Measurements from ENCODE around the gene PLXNA4.

DNA sequence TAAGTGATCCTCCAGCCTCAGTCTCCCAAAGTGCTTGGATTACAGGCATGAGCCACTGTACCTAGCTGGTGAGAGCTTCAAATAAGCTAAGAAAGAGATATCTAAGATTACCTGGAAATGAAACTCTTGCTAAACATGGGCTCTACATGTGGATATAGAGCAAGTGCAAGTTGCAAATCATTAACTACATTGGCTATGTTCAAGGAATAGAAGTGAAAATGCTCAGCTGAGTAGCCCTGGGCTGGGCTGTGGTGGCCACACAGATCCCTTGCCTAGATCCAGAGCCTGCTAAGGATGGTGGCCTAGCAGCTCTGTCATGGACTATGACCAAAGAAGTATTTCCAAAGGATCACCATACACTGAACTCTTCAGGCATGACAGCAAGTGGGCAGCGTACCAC, 209.3 kb downstream of the PLXNA4 start:
- TF ChIP-seq, protein P1, sequence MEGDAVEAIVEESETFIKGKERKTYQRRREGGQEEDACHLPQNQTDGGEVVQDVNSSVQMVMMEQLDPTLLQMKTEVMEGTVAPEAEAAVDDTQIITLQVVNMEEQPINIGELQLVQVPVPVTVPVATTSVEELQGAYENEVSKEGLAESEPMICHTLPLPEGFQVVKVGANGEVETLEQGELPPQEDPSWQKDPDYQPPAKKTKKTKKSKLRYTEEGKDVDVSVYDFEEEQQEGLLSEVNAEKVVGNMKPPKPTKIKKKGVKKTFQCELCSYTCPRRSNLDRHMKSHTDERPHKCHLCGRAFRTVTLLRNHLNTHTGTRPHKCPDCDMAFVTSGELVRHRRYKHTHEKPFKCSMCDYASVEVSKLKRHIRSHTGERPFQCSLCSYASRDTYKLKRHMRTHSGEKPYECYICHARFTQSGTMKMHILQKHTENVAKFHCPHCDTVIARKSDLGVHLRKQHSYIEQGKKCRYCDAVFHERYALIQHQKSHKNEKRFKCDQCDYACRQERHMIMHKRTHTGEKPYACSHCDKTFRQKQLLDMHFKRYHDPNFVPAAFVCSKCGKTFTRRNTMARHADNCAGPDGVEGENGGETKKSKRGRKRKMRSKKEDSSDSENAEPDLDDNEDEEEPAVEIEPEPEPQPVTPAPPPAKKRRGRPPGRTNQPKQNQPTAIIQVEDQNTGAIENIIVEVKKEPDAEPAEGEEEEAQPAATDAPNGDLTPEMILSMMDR (IDR thresholded peaks at IDR 0.05 in 2 of 3, conservative IDR thresholded peaks at IDR 0.05 in 1 of 3; ENCODE audit: borderline replicate concordance in 1 of 3, insufficient read depth in 1 of 3, low read depth in 2 of 3, low read length in 2 of 3) = no peak
- no peak for TF ChIP-seq YY1 (IDR thresholded peaks at IDR 0.05; ENCODE audit: extremely low read depth, insufficient replicate concordance, low read depth, low read length)
- no peak for TF ChIP-seq POLR2A (IDR thresholded peaks at IDR 0.05; ENCODE audit: borderline replicate concordance, extremely low read depth, insufficient read depth, insufficient read length)
- TF ChIP-seq SRF (IDR thresholded peaks at IDR 0.05; ENCODE audit: low read depth) = no peak
- TF ChIP-seq RAD21 (IDR thresholded peaks at IDR 0.05; ENCODE audit: low read depth) = no peak
- no peak for TF ChIP-seq POLR2AphosphoS5 (IDR thresholded peaks at IDR 0.05; ENCODE audit: low read depth, low read length)
- TF ChIP-seq CEBPB (IDR thresholded peaks at IDR 0.05; ENCODE audit: low read depth) = no peak
- no peak for TF ChIP-seq ZBTB33 (IDR thresholded peaks at IDR 0.05; ENCODE audit: extremely low read depth, insufficient replicate concordance, low read length)
